ENCODE results near the gene PLEKHD1. TPM values are rescaled to one million over a fixed set of nuclear protein-coding genes. Genes with fewer than 3 reads are reported as not detected.

PLEKHD1 gene
- total and polyA plus RNA-seq, 2 donors (not counting 1 experiment from before 2014, with no cell fraction given), result under 0.01 to 0.01 TPM

GRCh38 chr14:69487226-69487625 lies 2.7 kb downstream of the PLEKHD1 start:
- Histone ChIP-seq H3K79me2 (ENCODE audit: control insufficient read depth, insufficient read depth, low read length) (no peaks in the 10 kb centered on the region), H3K9me3 (ENCODE audit: control insufficient read depth, insufficient read depth, low read depth, low read length) (no peaks in the 10 kb centered on the region), H3K36me3 (ENCODE audit: control insufficient read depth, insufficient read depth, low read length) (no peaks in the 10 kb centered on the region), H4K20me1 (ENCODE audit: control insufficient read depth, extremely low read depth, insufficient read depth, low read length) (no peaks in the 10 kb centered on the region), H3K27ac (ENCODE audit: insufficient read depth, low read length) (no peak overlapping the region), H3K4me3 (replicated peaks in 1 of 4; ENCODE audit: control extremely low read depth in 1 of 4, insufficient read depth in 1 of 4, low read depth in 3 of 4, low read length in 4 of 4) (no peak overlapping the region), H3K4me2 (ENCODE audit: extremely low read depth, insufficient read depth, low read length) (no peak overlapping the region), H2AFZ (ENCODE audit: low read length) (no peak overlapping the region), H3K4me1 (ENCODE audit: control insufficient read depth, extremely low read depth, insufficient read depth, low read length) (no peaks in the 10 kb centered on the region), H3K9ac (ENCODE audit: insufficient read depth, low read length) (no peak overlapping the region), H3K27me3 (ENCODE audit: control insufficient read depth, insufficient read depth, low read length) (peaks cover 61% of the 10 kb centered on the region)
- no peak for TF ChIP-seq EZH2 (IDR thresholded peaks at IDR 0.05; ENCODE audit: low read length, missing control alignments)
- DNase-seq (ENCODE audit: low read depth in 2 of 2), result no peak

- DNase-seq (ENCODE audit: low read depth in 2 of 2), result no peak
- H3K4me2 ChIP-seq (ENCODE audit: extremely low read depth, insufficient read depth, low read length), result no peak overlapping the region
- H3K36me3 ChIP-seq (ENCODE audit: control insufficient read depth, insufficient read depth, low read length), result no peaks in the 10 kb centered on the region
- H3K9ac ChIP-seq (ENCODE audit: insufficient read depth, low read length), result no peak overlapping the region
- peaks cover 58% of the 10 kb centered on the region for H3K27me3 ChIP-seq (ENCODE audit: control insufficient read depth, insufficient read depth, low read length)
- H3K9me3 ChIP-seq (ENCODE audit: control insufficient read depth, insufficient read depth, low read depth, low read length), result no peaks in the 10 kb centered on the region
- H2AFZ ChIP-seq (ENCODE audit: low read length), result no peak overlapping the region
- no peaks in the 10 kb centered on the region for H4K20me1 ChIP-seq (ENCODE audit: control insufficient read depth, extremely low read depth, insufficient read depth, low read length)
- no peaks in the 10 kb centered on the region for H3K4me1 ChIP-seq (ENCODE audit: control insufficient read depth, extremely low read depth, insufficient read depth, low read length)
- no peaks in the 10 kb centered on the region for H3K79me2 ChIP-seq (ENCODE audit: control insufficient read depth, insufficient read depth, low read length)
- no peak overlapping the region for H3K27ac ChIP-seq (ENCODE audit: insufficient read depth, low read length)
- no peak overlapping the region for H3K4me3 ChIP-seq (replicated peaks in 1 of 4; ENCODE audit: control extremely low read depth in 1 of 4, insufficient read depth in 1 of 4, low read depth in 3 of 4, low read length in 4 of 4)
- TF ChIP-seq CTCF (conservative IDR thresholded peaks at IDR 0.05 in 1 of 2, IDR thresholded peaks at IDR 0.05 in 1 of 2; ENCODE audit: low read depth in 1 of 2, low read length in 2 of 2) (no peak), EZH2 (IDR thresholded peaks at IDR 0.05; ENCODE audit: low read length, missing control alignments) (no peak)
Measured at GRCh38 chr14:69487771-69488170, 3.2 kb downstream of the PLEKHD1 start.

- H2AFZ ChIP-seq (ENCODE audit: low read length), result no peak overlapping the region
- H4K20me1 ChIP-seq (ENCODE audit: control insufficient read depth, extremely low read depth, insufficient read depth, low read length), result no peaks in the 10 kb centered on the region
- peaks cover 41% of the 10 kb centered on the region for H3K27me3 ChIP-seq (ENCODE audit: control insufficient read depth, insufficient read depth, low read length)
- H3K79me2 ChIP-seq (ENCODE audit: control insufficient read depth, insufficient read depth, low read length), result no peaks in the 10 kb centered on the region
- H3K9me3 ChIP-seq (ENCODE audit: control insufficient read depth, insufficient read depth, low read depth, low read length), result no peaks in the 10 kb centered on the region
- H3K4me3 ChIP-seq (replicated peaks in 1 of 4; ENCODE audit: control extremely low read depth in 1 of 4, insufficient read depth in 1 of 4, low read depth in 3 of 4, low read length in 4 of 4), result no peak overlapping the region
- no peak for DNase-seq (ENCODE audit: low read depth in 2 of 2)
- no peaks in the 10 kb centered on the region for H3K36me3 ChIP-seq (ENCODE audit: control insufficient read depth, insufficient read depth, low read length)
- no peak overlapping the region for H3K27ac ChIP-seq (ENCODE audit: insufficient read depth, low read length)
- no peak overlapping the region for H3K9ac ChIP-seq (ENCODE audit: insufficient read depth, low read length)
- no peak overlapping the region for H3K4me2 ChIP-seq (ENCODE audit: extremely low read depth, insufficient read depth, low read length)
- H3K4me1 ChIP-seq (ENCODE audit: control insufficient read depth, extremely low read depth, insufficient read depth, low read length), result no peaks in the 10 kb centered on the region
- no peak for TF ChIP-seq EZH2 (IDR thresholded peaks at IDR 0.05; ENCODE audit: low read length, missing control alignments)
- no peak for TF ChIP-seq CTCF (conservative IDR thresholded peaks at IDR 0.05 in 1 of 2, IDR thresholded peaks at IDR 0.05 in 1 of 2; ENCODE audit: low read depth in 1 of 2, low read length in 2 of 2)
Measured at GRCh38 chr14:69489495-69489894, 5.0 kb downstream of the PLEKHD1 start.

Measured in fibroblast of lung (primary cell).